BLaER1 (cell line): ENCODE results near the gene RECQL5.
"Not testable (repeated sequence)": the region's sequence is repeated elsewhere in the genome, so short reads cannot be mapped to it uniquely, and the experiment has no call there.

ENCODE experiments used
- H3K27ac ChIP-seq: shearing (Covaris generic); formaldehyde crosslinking; 2 replicates; pipeline ENCODE4 v1.8.1; 2022
- H3K27me3 ChIP-seq: shearing (Covaris generic); formaldehyde crosslinking; 2 replicates; pipeline ENCODE4 v1.8.1; 2022
- H3K36me3 ChIP-seq: shearing (Covaris generic); formaldehyde crosslinking; 2 replicates; pipeline ENCODE4 v1.8.1; 2022
- H3K4me1 ChIP-seq: shearing (Covaris generic); formaldehyde crosslinking; 2 replicates; pipeline ENCODE4 v1.8.1; 2022
- H3K4me2 ChIP-seq: shearing (Covaris generic); formaldehyde crosslinking; 2 replicates; pipeline ENCODE4 v1.8.1; 2022
- H3K4me3 ChIP-seq: shearing (Covaris generic); formaldehyde crosslinking; 2 replicates; pipeline ENCODE4 v1.8.1; 2022
- H3K9ac ChIP-seq: shearing (Covaris generic); formaldehyde crosslinking; 2 replicates; pipeline ENCODE4 v1.8.1; 2022
- H3K9me3 ChIP-seq: shearing (Covaris generic); formaldehyde crosslinking; 2 replicates; pipeline ENCODE4 v1.8.1; 2022
- H4K20me1 ChIP-seq: shearing (Covaris generic); formaldehyde crosslinking; 2 replicates; pipeline ENCODE4 v1.8.1; 2022
- Cebpa-rat ChIP-seq: shearing (Covaris generic); IDR thresholded peaks from 2 replicates; pipeline ENCODE4 v1.8.1; 2022

The RECQL5 gene

DNA sequence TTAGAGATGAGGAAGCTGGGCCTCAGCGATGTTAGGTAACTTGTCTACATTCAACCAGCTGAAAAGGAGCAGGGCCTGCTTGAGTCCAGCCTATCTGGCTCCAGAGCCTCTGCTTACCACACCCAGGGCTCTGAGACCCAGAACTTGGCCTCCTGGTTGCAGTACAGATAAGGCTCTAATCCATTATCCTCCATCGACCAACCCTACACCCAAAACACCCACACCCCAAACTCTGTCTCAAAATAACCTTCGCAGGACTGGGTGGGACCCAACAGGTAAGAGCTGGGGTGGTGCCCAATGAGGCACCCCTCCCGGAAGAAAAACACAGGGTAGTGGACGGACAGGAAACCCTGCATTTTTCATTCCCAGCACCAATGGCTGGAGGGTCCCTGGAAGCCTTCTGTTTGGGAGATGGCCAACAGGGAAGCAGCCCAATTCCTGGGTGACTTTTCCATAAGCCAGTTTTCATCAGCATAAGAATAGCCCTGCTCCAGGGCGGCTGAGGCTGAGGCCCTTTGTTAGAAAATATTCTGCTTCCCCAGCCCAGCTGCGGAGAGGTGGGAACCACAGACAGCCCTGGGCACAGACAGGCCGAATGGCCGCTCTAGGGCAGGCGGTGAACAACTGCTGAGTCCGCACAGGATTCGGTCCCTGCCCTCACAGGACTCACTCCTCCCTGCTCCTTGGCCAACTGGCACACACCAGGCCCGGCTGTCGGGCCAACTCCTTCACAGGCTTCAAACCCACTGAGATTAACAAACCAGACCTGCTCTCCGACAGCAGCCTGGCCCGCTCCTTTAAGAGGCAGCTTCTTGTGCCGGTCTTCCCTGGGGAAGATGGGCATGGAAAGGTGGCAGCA, 23.9 kb downstream of the RECQL5 start:
- H3K4me1 ChIP-seq, result peaks cover 47% of the 10 kb centered on the region
- H4K20me1 ChIP-seq, result peaks cover 12% of the 10 kb centered on the region; the same call in 1 of the 2 replicates
- no peak overlapping the region for H3K9ac ChIP-seq
- H3K9me3 ChIP-seq, result no peaks in the 10 kb centered on the region
- no peaks in the 10 kb centered on the region for H3K27me3 ChIP-seq
- TF ChIP-seq Cebpa-rat, result no peak
- no peak overlapping the region for H3K27ac ChIP-seq
- H3K4me2 ChIP-seq, result no peak overlapping the region
- no peak overlapping the region for H3K4me3 ChIP-seq
- H3K36me3 ChIP-seq, result peaks cover 46% of the 10 kb centered on the region; the same call in 1 of the 2 replicates

DNA sequence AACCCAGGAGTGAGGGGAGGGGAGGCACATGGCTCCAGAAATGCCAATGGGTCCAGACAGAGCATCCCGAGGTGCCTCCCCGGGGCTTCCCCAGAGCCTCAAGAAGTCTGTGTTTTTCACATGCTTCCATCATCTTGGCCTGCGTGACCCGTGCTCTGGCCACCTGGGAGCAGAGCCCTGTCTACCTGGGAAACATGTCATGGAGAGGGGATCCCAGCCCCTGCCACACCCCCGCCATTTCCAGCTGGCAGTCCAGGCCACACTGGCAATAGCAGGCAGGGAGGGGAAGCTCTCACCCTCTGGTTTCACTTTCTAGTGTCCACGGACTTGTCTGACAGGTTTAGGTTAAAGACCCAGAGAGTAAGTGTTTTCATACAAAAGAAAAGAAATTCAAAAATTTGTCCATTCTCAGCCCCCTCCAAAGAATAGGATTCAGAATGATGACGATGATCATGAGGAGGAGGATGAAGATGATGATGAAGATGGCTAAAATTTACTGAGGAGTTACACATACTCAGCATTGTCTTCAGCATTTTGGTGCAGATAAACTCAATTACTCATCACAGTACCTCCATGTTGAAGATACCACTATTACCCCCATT, 24.7 kb downstream of the RECQL5 start:
- Histone ChIP-seq H3K9ac (no peak overlapping the region), H3K4me3 (no peak overlapping the region), H3K4me2 (no peak overlapping the region), H3K27ac (no peak overlapping the region), H3K27me3 (peaks cover 4% of the 10 kb centered on the region; the same call in 1 of the 2 replicates), H3K36me3 (peaks cover 44% of the 10 kb centered on the region; the same call in 1 of the 2 replicates), H4K20me1 (peaks cover 12% of the 10 kb centered on the region; the same call in 1 of the 2 replicates), H3K4me1 (peaks cover 52% of the 10 kb centered on the region), H3K9me3 (no peaks in the 10 kb centered on the region)
- no peak for TF ChIP-seq Cebpa-rat

DNA sequence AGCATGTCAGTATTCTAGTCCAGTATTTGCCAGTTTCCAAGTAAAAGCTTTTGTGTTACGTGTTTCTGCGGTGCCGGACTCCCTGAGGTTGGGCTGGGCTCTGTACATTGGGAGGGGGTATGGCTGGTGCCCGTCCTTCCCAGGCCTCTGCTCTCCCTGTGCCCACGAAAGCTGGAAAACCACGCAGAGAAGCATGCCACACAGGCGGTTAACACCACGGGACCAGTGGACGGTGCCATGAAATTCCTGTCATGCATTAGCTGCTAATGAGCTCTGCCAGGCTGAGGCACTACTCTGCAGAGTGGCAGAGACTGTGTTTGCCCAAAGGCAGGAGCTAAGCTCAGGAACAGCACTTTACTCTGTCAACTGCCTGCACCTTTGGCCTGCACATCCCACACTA, 25.6 kb downstream of the RECQL5 start:
- no peak overlapping the region for H3K9ac ChIP-seq
- H3K36me3 ChIP-seq, result peaks cover 38% of the 10 kb centered on the region; the same call in 1 of the 2 replicates
- peaks cover 13% of the 10 kb centered on the region; the same call in 1 of the 2 replicates for H3K27me3 ChIP-seq
- H3K4me2 ChIP-seq, result peak overlapping the region; percentile 92; the same call in 1 of the 2 replicates
- H3K27ac ChIP-seq, result no peak overlapping the region
- H3K4me3 ChIP-seq, result no peak overlapping the region
- no peak for TF ChIP-seq Cebpa-rat
- H3K9me3 ChIP-seq, result no peaks in the 10 kb centered on the region
- peaks cover 58% of the 10 kb centered on the region for H3K4me1 ChIP-seq
- H4K20me1 ChIP-seq, result peaks cover 15% of the 10 kb centered on the region

DNA sequence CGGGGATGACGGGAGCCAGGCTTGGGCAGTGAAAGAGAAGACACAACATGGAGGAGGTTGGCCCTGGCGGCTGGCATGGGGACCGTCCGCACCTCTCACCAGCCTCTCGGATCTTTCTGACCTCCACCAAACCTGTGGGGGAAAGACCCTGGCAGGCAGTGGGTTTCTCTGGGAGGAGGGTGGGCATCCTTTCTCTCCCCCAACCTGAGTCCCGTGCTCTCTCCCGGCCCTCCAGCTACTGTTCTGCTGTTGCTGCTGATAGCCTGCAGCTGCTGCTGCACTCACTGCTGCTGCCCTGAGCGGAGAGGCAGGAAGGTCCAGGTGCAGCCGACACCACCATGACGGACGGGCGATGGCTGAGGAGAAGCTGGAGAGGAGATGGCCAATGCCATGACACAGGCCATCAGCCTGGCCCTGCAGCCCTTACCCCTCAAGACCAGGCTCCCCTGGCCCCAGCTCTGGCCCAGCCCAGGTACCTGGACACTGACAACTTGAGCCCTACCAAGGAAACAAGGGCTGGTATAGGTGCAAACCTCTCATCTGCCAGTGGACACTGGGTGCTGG, 26.3 kb downstream of the RECQL5 start:
- Histone ChIP-seq H3K9ac (peak overlapping the region; percentile 48), H3K9me3 (no peaks in the 10 kb centered on the region), H3K27me3 (peaks cover 20% of the 10 kb centered on the region; the same call in 1 of the 2 replicates), H3K27ac (0 out of 2 replicates have a peak overlapping the region, but pooled peaks have one; percentile 41), H3K4me2 (peak overlapping the region; percentile 92), H3K36me3 (peaks cover 34% of the 10 kb centered on the region; the same call in 1 of the 2 replicates), H3K4me3 (peak overlapping the region; percentile 34), H3K4me1 (peaks cover 58% of the 10 kb centered on the region), H4K20me1 (peaks cover 22% of the 10 kb centered on the region)
- TF ChIP-seq Cebpa-rat, result no peak

DNA sequence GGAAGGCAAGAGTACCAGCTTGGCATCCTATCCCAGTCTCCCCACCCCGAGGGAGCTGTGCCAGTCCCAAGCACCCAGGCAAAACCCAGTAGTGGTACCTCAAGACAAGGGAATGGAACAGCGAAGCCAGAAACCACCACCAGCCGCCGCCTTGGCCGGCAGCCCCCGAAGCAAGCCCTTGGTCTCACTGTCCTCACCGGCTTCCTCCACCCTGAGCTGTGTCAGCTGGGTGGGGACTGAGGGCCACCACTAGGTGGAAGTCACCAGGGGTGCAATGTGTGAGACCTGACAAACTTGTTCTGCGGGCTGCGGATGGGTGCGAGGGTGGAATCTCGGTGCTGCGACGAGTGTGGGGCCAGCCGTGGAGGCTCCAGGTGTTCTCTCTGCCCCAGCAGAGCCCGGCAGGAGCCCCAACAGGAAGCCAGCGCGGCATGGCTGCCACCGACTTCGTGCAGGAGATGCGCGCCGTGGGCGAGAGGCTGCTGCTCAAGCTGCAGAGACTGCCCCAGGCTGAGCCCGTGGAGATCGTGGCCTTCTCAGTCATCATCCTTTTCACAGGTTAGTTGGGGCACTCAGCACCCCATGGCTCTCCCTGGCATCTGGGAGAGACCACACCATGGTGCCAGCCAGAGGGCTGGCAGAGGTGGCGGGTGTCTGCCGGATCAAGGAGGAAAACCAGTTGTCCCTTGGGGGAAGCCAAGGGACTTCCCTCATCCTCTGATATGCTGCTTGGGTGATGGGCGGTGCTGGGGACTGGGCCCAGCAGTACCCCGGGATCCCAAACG, 27.0 kb downstream of the RECQL5 start:
- Histone ChIP-seq H3K9me3 (no peaks in the 10 kb centered on the region), H3K27ac (peak overlapping the region; percentile 41; the same call in 1 of the 2 replicates), H3K27me3 (peaks cover 20% of the 10 kb centered on the region; the same call in 1 of the 2 replicates), H3K4me2 (peak overlapping the region; percentile 92), H4K20me1 (peaks cover 29% of the 10 kb centered on the region), H3K36me3 (peaks cover 31% of the 10 kb centered on the region; the same call in 1 of the 2 replicates), H3K4me3 (peak overlapping the region; percentile 34), H3K9ac (peak overlapping the region; percentile 48), H3K4me1 (peaks cover 58% of the 10 kb centered on the region)
- no peak for TF ChIP-seq Cebpa-rat

DNA sequence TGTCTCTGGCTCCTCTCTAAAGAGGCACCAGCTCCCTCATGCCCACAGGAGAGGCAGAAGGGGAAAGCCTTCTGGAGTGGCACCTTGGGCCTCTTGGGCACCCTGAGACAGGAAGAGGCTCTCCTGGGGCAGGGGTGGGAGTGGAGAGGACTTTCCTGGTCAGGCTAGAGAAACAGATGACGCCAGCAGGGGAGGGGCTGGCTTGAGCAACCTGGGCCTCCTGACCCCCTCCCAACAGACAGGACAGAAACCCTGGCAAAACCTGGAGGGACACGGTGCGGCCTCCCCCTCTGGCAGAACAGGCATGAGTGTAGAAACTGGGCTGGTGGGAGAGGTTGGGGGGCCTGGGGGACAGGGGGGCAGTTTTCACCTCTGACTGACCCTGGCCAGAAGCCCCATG, 27.6 kb downstream of the RECQL5 start:
- Histone ChIP-seq H3K4me1 (peaks cover 62% of the 10 kb centered on the region), H3K9me3 (no peaks in the 10 kb centered on the region), H4K20me1 (peaks cover 35% of the 10 kb centered on the region), H3K27me3 (peaks cover 20% of the 10 kb centered on the region; the same call in 1 of the 2 replicates), H3K4me2 (peak overlapping the region; percentile 92), H3K4me3 (no peak overlapping the region), H3K36me3 (peaks cover 31% of the 10 kb centered on the region; the same call in 1 of the 2 replicates), H3K27ac (no peak overlapping the region), H3K9ac (no peak overlapping the region)
- TF ChIP-seq Cebpa-rat, result no peak

DNA sequence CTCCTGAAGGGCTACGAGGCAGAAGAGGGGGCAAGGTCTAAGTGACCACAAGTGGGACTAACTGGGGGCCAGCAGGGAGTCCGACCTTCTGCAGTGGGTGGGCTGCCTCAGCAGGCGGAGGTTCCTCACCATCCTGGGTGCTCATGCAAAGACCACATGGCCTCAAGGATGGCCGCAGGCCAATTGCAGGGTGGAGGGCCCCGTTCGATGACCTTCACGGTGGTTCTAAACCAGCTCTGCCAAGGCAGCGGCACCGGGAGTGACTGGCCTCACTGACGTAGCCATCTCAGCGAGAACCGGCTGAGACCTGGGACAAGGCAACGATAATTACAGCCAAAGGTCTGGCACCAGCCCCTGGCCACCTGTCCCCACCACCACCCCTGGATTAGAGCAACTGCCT, 28.1 kb downstream of the RECQL5 start:
- peaks cover 39% of the 10 kb centered on the region for H4K20me1 ChIP-seq
- no peak overlapping the region for H3K9ac ChIP-seq
- H3K4me2 ChIP-seq, result peak overlapping the region; percentile 92
- no peak overlapping the region for H3K4me3 ChIP-seq
- H3K36me3 ChIP-seq, result peaks cover 31% of the 10 kb centered on the region; the same call in 1 of the 2 replicates
- H3K9me3 ChIP-seq, result no peaks in the 10 kb centered on the region
- TF ChIP-seq Cebpa-rat, result no peak
- peaks cover 20% of the 10 kb centered on the region; the same call in 1 of the 2 replicates for H3K27me3 ChIP-seq
- H3K27ac ChIP-seq, result no peak overlapping the region
- peaks cover 67% of the 10 kb centered on the region for H3K4me1 ChIP-seq

DNA sequence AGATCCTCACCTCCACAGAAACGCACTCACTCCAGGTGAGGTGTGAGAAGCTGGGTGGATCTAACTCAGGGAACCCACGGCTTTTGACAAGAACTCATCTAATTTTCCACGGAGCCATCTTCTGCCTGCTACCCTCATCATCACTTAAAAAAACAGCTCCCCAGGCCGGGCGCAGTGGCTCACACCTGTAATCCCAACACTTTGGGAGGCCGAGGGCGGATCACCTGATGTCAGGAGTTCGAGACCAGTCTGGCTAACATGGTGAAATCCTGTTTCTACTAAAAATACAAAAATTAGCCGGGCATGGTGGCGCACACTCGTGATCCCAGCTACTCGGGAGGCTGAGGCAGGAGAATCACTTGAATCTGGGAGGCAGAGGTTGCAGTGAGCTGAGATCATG, 28.9 kb downstream of the RECQL5 start:
- H3K4me1 ChIP-seq, result peaks cover 75% of the 10 kb centered on the region
- H4K20me1 ChIP-seq, result peaks cover 46% of the 10 kb centered on the region
- H3K9ac ChIP-seq, H3K27ac ChIP-seq, H3K9me3 ChIP-seq, H3K4me3 ChIP-seq, H3K4me2 ChIP-seq: not testable (repeated sequence)
- peaks cover 23% of the 10 kb centered on the region; the same call in 1 of the 2 replicates for H3K36me3 ChIP-seq
- H3K27me3 ChIP-seq, result peaks cover 20% of the 10 kb centered on the region; the same call in 1 of the 2 replicates

DNA sequence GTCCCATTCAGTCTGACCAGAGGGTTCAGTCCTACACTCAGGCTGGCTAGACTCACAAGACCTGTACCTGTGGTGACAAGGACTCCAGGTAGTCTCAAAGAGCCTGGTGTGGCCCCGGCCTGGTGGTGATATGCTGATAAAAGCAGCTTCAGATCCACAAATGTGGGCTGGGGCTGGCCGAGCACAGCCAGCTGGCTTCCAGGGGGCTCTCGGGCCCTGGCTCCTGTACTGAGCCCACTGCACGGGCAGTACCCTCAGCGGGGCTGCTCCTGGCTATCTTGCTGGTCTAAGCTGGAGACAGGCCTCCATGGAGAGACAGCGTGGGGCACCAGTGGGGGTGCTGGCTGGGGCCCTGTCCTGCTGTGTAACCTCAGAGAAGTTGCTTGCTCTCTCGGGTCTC, 29.4 kb downstream of the RECQL5 start:
- H3K4me3 ChIP-seq, result no peak overlapping the region
- H3K27ac ChIP-seq, result no peak overlapping the region
- peak overlapping the region; percentile 95 for H3K4me2 ChIP-seq
- H3K36me3 ChIP-seq, result peaks cover 21% of the 10 kb centered on the region; the same call in 1 of the 2 replicates
- H3K9me3 ChIP-seq, result no peaks in the 10 kb centered on the region
- peaks cover 80% of the 10 kb centered on the region for H3K4me1 ChIP-seq
- no peak for TF ChIP-seq Cebpa-rat
- H3K9ac ChIP-seq, result 0 out of 2 replicates have a peak overlapping the region, but pooled peaks have one; percentile 12
- peaks cover 47% of the 10 kb centered on the region for H4K20me1 ChIP-seq
- H3K27me3 ChIP-seq, result peaks cover 20% of the 10 kb centered on the region; the same call in 1 of the 2 replicates
